Stimulated activated effector memory CD8-positive, alpha-beta T cell treated with anti-CD3 and anti-CD28 coated beads, Interleukin-12 subunit alpha, Interleukin-12 subunit beta, amount 100 ng/mL, for 72 hours (primary cell): ENCODE results near the gene ACSM2A.
"Not testable (repeated sequence)": the region's sequence is repeated elsewhere in the genome, so short reads cannot be mapped to it uniquely, and the experiment has no call there.

Experiments used
- ATAC-seq: fragments of 150-1000 bp; cut with Tn5 transposase; 2 replicates; pipeline ENCODE4 v1.10.0; 2021
- DNase-seq, 2 donors: peaks; one replicate each; pipeline ENCODE4 v3.0.0; 2021 to 2022; ENCODE audit warnings: low spot score in 2 of 2
- H3K27ac Mint-ChIP-seq: one replicate; pipeline ENCODE4 v1.8.0; 2022; ENCODE audit warnings: mild to moderate bottlenecking, mixed read lengths
- H3K36me3 Mint-ChIP-seq: one replicate; pipeline ENCODE4 v1.8.0; 2022; ENCODE audit warnings: mild to moderate bottlenecking, mixed read lengths
- H3K4me1 Mint-ChIP-seq: one replicate; pipeline ENCODE4 v1.8.0; 2022; ENCODE audit warnings: mixed read lengths
- H3K4me3 Mint-ChIP-seq: one replicate; pipeline ENCODE4 v1.8.0; 2022; ENCODE audit warnings: mild to moderate bottlenecking, mixed read lengths
- H3K9me3 Mint-ChIP-seq: one replicate; pipeline ENCODE4 v1.8.0; 2022; ENCODE audit warnings: mixed read lengths

ACSM2A gene

GRCh38 chr16:20430948-20431347 lies 20.4 kb upstream of the ACSM2A start:
- Mint-ChIP-seq H3K4me1 (no peaks in the 10 kb centered on the region), H3K36me3 (no peaks in the 10 kb centered on the region), H3K27ac (no peak overlapping the region), H3K4me3 (no peak overlapping the region), H3K9me3 (peaks cover 5% of the 10 kb centered on the region)
- DNase-seq (no peak), ATAC-seq (peak; percentile 28)

DNA sequence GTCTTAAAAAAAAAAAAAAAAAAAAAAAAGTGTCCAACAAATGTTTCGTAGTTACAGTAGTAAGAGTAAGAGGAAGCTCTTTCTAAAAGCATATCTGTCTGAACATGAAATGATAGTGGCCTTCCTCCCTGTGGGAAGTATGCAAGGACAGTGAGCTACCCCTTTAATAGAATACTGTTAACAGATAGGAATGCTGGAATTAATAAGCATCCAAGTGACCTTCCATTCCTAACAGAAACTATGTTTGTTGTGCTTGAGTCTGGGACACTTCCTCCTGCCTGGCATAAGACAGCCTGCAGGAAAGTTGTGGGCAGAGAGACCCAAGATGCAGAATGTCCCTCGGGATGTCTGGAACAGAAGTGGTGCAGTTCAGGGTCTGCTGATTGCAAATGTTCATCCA lies 12.4 kb upstream of the ACSM2A start:
- not testable (repeated sequence) for H3K4me3 Mint-ChIP-seq, H3K27ac Mint-ChIP-seq, H3K36me3 Mint-ChIP-seq, ATAC-seq, H3K4me1 Mint-ChIP-seq, DNase-seq, H3K9me3 Mint-ChIP-seq

DNA sequence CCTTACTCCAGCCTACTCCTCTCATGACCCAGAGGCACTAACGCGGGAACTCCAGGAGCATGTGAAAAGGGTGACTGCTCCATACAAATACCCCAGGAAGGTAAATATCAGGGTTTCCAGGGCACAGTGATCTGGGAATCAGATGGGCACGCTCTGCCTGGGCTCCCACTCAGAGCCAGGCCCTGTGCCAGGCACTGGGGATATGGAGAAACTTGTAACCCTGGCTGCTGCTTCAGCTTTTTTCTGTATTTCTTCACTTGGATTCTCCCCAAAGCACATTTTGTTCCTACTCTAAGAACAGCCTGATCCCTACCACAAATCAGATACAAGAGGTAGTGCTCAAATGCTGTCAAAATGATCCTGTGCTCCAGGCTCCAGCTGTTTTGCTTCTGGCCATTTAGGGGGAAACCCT lies 11.5 kb upstream of the ACSM2A start:
- H3K36me3 Mint-ChIP-seq, DNase-seq, ATAC-seq, H3K4me1 Mint-ChIP-seq, H3K9me3 Mint-ChIP-seq, H3K27ac Mint-ChIP-seq, H3K4me3 Mint-ChIP-seq: not testable (repeated sequence)

DNA sequence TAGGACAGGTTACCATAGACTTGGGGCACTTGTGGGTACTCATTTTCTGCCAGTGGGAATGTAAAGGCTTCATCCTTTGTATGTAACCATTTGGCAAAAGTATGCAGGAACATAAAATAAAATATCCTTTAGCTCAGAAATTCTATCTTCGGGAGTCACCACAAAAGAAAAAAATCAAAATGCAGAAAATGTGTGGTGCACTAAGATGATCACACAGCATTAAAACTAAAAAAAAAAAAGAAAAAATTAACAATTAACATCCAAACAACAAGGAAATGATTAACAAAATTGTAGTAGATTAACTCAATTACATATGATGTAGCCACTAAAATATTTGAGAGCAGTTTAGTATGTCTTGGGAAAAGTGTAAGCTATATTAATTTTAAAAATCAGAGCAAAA lies 10.6 kb upstream of the ACSM2A start:
- not testable (repeated sequence) for H3K9me3 Mint-ChIP-seq, H3K27ac Mint-ChIP-seq, ATAC-seq, DNase-seq, H3K4me1 Mint-ChIP-seq, H3K4me3 Mint-ChIP-seq, H3K36me3 Mint-ChIP-seq

GRCh38 chr16:20441191-20441590 lies 10.1 kb upstream of the ACSM2A start:
- ATAC-seq: no peak
- H3K36me3 Mint-ChIP-seq: no peaks in the 10 kb centered on the region

GRCh38 chr16:20441859-20442258 lies 9.5 kb upstream of the ACSM2A start:
- H3K9me3 Mint-ChIP-seq, H3K36me3 Mint-ChIP-seq, DNase-seq, H3K27ac Mint-ChIP-seq, H3K4me1 Mint-ChIP-seq, H3K4me3 Mint-ChIP-seq: not testable (repeated sequence)
- peak; percentile 13 for ATAC-seq

More at GRCh38 chr16:20441191-20441590, 10.1 kb upstream of the ACSM2A start:
- DNase-seq: no peak
- Mint-ChIP-seq H3K9me3 (no peaks in the 10 kb centered on the region), H3K27ac (no peak overlapping the region), H3K4me3 (no peak overlapping the region), H3K4me1 (no peaks in the 10 kb centered on the region)

GRCh38 chr16:20446652-20447393 lies 4.5 kb upstream of the ACSM2A start:
- not testable (repeated sequence) for DNase-seq, H3K4me3 Mint-ChIP-seq, H3K4me1 Mint-ChIP-seq, H3K36me3 Mint-ChIP-seq, H3K27ac Mint-ChIP-seq, ATAC-seq, H3K9me3 Mint-ChIP-seq

DNA sequence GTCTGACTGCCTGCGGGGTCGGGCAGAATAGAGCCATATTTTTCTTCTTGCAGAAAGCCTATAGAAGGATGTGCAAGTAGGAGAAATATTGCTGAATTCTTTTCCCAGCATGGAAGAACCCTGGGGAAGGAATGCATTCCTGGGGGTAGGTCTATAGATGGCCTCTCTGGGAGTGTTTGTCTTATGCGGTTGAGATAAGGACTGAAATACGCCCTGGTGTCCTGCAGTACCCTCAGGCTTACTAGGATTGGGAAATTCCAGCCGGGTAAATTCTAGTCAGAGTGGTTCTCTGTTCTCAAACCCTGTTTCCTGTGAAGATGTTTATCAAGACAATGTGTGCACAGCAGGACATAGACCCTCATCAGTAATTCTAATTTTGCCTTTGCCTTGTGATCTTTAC lies 2.3 kb downstream of the ACSM2A start:
- not testable (repeated sequence) for H3K4me1 Mint-ChIP-seq, ATAC-seq, H3K36me3 Mint-ChIP-seq, H3K4me3 Mint-ChIP-seq, H3K9me3 Mint-ChIP-seq, H3K27ac Mint-ChIP-seq, DNase-seq

GRCh38 chr16:20459227-20459626 lies 7.9 kb downstream of the ACSM2A start:
- not testable (repeated sequence) for H3K9me3 Mint-ChIP-seq, ATAC-seq, H3K27ac Mint-ChIP-seq, H3K36me3 Mint-ChIP-seq, DNase-seq, H3K4me3 Mint-ChIP-seq, H3K4me1 Mint-ChIP-seq

DNA sequence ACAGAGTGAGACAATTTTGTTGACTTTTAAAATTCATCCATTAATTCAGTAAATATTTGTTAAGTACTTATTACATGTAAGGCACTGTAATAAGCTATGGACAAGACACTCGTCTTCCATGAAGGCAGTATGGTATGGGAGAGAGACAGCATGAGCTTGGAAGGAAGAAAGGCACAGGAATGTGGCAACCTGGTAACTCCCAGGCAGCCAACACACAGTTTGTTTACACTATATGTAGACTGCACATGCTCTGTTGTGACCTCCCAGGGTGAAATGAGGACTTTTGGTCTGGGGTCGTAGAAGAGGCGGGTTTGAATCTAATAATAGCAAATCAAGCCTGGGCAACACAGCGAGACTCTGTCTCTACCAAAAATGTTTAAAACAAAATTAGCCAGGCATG lies 9.0 kb downstream of the ACSM2A start:
- not testable (repeated sequence) for H3K4me1 Mint-ChIP-seq, H3K9me3 Mint-ChIP-seq, DNase-seq, H3K36me3 Mint-ChIP-seq, ATAC-seq, H3K4me3 Mint-ChIP-seq, H3K27ac Mint-ChIP-seq

DNA sequence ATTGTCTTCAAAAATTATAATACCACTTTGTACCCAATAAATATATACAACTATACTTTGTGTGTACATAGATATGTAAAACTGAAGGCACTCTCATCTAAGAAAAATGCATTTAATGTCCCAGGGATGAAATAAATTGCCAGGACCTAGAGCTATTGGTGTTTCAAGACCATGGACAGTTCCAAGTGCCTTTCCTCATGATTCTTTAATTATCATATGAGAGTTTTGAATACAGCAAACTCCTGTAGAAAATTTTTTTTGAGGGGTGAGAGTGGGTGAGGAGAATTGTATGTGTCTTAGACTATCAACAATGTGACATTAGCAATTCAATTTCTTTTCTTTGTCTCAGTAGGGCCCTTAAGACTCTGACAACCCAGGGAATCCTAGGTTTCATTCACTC lies 17.6 kb downstream of the ACSM2A start:
- H3K27ac Mint-ChIP-seq, ATAC-seq, H3K4me1 Mint-ChIP-seq, H3K4me3 Mint-ChIP-seq, H3K36me3 Mint-ChIP-seq, DNase-seq, H3K9me3 Mint-ChIP-seq: not testable (repeated sequence)

- H3K27ac Mint-ChIP-seq, DNase-seq, H3K36me3 Mint-ChIP-seq, H3K9me3 Mint-ChIP-seq, H3K4me1 Mint-ChIP-seq, H3K4me3 Mint-ChIP-seq: not testable (repeated sequence)
- peak; percentile 13 for ATAC-seq
Observed at GRCh38 chr16:20469930-20470329, 18.6 kb downstream of the ACSM2A start.

GRCh38 chr16:20470732-20471131 lies 19.4 kb downstream of the ACSM2A start:
- not testable (repeated sequence) for DNase-seq, H3K36me3 Mint-ChIP-seq, H3K27ac Mint-ChIP-seq, H3K4me1 Mint-ChIP-seq, H3K4me3 Mint-ChIP-seq, H3K9me3 Mint-ChIP-seq, ATAC-seq

- not testable (repeated sequence) for ATAC-seq, H3K4me1 Mint-ChIP-seq, H3K4me3 Mint-ChIP-seq, H3K36me3 Mint-ChIP-seq, H3K27ac Mint-ChIP-seq, DNase-seq, H3K9me3 Mint-ChIP-seq
Observed at GRCh38 chr16:20477188-20477744, 25.9 kb downstream of the ACSM2A start.

DNA sequence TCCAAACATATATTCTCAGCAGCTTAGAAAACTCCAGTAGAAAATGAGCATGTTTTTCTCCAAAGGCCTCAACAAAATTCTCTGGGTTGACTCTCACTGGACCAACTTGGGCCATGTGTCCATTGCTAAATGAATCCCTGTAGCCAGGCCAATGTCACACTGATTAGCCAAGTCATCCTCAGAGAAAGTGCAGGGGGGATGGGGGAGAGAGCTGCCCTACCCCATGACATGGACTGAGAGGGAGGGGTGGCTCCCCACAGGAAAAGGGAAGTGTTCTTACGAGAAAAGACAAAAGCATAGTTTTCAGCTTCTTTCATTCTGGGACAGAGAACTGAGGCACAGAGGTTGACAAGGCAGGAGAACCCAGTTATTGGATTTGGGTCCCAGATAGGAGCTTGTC lies 32.7 kb downstream of the ACSM2A start:
- not testable (repeated sequence) for H3K36me3 Mint-ChIP-seq, ATAC-seq, H3K4me1 Mint-ChIP-seq, H3K27ac Mint-ChIP-seq, H3K4me3 Mint-ChIP-seq, H3K9me3 Mint-ChIP-seq, DNase-seq

DNA sequence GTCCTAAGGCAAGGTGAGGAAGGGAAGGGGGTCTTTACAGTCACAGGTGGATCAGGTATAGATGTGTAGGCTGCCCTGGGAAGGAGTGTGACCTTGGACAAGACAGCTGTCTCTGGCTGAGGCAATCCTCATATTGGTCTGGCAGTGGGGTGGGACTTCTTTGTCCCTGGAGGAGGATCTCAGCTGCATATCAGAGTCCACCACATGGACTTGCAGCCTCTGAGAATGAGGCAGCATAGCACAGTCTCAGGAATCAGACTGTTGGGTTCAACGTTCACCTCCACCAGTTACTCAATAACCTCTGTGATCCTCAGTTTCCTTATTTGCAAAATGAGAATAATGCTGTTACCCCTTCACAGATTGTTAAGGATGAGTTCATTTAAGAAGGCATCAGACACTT lies 33.4 kb downstream of the ACSM2A start:
- Mint-ChIP-seq H3K4me3 (no peak overlapping the region), H3K27ac (no peak overlapping the region), H3K4me1 (no peaks in the 10 kb centered on the region), H3K9me3 (peaks cover 2% of the 10 kb centered on the region), H3K36me3 (no peaks in the 10 kb centered on the region)
- DNase-seq (no peak), ATAC-seq (no peak)
